Activated CD4-positive, CD25-positive, alpha-beta regulatory T cell treated with anti-CD3 and anti-CD28 coated beads, Interleukin-2, amount 50 U/mL, for 16 hours (primary cell): ENCODE measurements around the gene PCDHB7.
"Not testable (repeated sequence)": the region's sequence is repeated elsewhere in the genome, so short reads cannot be mapped to it uniquely, and the experiment has no call there.

ENCODE experiments used
- DNase-seq: peaks from one replicate; pipeline ENCODE4 v3.0.0-alpha.2; 2020; ENCODE audit warnings: low read depth, low spot score

PCDHB7 gene

DNA sequence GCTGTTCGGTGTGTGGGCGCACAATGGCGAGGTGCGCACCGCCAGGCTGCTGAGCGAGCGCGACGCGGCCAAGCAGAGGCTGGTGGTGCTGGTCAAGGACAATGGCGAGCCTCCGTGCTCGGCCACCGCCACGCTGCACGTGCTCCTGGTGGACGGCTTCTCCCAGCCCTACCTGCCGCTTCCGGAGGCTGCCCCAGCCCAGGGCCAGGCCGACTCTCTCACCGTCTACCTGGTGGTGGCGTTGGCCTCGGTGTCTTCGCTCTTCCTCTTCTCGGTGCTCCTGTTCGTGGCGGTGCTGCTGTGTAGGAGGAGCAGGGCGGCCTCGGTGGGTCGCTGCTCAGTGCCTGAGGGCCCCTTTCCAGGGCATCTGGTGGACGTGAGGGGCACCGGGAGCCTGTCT is 7.4 kb downstream of the PCDHB7 start:
- DNase-seq, result not testable (repeated sequence)

DNA sequence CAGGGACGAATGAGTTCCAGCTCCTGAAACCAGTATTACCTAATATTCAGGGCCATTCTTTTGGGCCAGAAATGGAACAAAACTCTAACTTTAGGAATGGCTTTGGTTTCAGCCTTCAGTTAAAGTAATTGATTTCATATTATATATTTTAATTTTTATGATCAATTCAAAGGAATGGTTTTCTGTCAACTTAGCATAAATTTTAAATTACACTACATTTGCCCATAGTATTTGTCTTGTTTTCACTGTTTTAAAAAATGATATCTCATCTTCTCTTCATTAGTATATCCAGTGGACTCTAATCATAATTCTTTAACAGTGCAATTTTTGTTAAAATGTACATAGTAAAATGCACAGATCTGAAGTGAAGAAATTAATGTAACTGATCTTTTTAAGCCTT is 7.9 kb downstream of the PCDHB7 start:
- DNase-seq, result no peak

DNA sequence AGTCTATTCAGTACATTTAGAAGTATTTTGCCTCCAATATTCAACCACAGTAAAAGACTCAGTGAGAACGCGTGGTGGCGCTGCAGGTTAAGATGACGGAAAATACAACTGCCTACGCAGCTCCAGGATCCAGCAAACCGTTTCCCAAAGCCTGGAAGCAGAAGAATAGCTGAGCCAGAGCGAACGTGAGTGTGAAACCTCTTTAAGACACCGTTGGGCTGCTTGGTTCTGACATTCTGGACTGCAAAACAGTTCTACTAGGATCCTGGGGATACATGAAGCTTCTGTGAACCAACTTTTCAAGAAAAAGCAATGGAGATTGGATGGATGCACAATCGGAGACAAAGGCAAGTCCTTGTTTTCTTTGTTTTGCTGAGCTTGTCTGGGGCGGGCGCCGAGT is 9.8 kb downstream of the PCDHB7 start, which contains the start of gene PCDHB16:
PCDHB16 (plus strand) TSS at position 140 of the 400 bp plus-strand sequence; CDS start at position 313, 173 bp downstream.
- DNase-seq, result no peak

DNA sequence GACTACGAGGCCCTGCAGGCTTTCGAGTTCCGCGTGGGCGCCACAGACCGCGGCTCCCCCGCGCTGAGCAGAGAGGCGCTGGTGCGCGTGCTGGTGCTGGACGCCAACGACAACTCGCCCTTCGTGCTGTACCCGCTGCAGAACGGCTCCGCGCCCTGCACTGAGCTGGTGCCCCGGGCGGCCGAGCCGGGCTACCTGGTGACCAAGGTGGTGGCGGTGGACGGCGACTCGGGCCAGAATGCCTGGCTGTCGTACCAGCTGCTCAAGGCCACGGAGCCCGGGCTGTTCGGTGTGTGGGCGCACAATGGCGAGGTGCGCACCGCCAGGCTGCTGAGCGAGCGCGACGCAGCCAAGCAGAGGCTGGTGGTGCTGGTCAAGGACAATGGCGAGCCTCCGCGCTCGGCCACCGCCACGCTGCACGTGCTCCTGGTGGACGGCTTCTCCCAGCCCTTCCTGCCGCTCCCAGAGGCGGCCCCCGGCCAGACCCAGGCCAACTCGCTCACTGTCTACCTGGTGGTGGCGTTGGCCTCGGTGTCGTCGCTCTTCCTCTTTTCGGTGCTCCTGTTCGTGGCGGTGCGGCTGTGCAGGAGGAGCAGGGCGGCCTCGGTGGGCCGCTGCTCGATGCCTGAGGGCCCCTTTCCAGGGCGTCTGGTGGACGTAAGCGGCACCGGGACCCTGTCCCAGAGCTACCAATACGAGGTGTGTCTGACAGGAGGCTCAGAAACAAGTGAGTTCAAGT is 11.8 kb downstream of the PCDHB7 start:
- not testable (repeated sequence) for DNase-seq

DNA sequence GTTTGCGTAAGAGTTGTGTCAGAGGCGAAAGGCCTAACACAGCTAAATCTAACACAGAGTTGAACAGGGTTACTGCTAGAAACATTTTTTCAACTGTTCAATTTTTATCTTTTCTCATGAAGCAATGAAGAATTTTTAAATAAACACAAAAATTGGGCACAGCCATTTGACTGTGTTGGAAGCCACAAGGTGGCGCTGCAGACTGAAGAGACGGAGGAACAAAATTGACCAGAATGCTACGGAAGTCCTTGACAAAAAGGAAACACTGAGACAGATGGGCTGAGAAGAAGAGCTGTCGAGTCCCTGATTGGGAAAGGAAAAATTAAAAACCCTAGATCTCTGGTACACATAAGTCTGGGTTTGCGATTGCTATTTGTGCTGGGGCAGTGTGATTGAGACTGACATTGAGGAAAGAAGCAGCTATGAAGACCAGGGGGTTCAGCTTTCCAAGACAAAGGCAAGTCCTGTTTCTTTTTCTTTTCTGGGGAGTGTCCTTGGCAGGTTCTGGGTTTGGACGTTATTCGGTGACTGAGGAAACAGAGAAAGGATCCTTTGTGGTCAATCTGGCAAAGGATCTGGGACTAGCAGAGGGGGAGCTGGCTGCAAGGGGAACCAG is 14.6 kb downstream of the PCDHB7 start, which contains the start of gene PCDHB9:
PCDHB9 (plus strand) TSS at position 265 of the 616 bp plus-strand sequence; CDS start at position 423, 158 bp downstream.
- no peak for DNase-seq

DNA sequence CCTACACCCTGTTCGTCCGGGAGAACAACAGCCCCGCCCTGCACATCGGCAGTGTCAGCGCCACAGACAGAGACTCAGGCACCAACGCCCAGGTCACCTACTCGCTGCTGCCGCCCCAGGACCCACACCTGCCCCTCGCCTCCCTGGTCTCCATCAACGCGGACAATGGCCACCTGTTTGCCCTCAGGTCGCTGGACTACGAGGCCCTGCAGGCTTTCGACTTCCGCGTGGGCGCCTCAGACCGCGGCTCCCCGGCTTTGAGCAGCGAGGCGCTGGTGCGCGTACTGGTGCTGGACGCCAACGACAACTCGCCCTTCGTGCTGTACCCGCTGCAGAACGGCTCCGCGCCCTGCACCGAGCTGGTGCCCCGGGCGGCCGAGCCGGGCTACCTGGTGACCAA is 16.2 kb downstream of the PCDHB7 start:
- not testable (repeated sequence) for DNase-seq

DNA sequence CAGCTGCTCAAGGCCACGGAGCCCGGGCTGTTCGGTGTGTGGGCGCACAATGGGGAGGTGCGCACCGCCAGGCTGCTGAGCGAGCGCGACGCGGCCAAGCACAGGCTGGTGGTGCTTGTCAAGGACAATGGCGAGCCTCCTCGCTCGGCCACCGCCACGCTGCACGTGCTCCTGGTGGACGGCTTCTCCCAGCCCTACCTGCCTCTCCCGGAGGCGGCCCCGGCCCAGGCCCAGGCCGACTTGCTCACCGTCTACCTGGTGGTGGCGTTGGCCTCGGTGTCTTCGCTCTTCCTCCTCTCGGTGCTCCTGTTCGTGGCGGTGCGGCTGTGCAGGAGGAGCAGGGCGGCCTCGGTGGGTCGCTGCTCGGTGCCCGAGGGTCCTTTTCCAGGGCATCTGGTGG is 16.7 kb downstream of the PCDHB7 start:
- DNase-seq, result not testable (repeated sequence)

DNA sequence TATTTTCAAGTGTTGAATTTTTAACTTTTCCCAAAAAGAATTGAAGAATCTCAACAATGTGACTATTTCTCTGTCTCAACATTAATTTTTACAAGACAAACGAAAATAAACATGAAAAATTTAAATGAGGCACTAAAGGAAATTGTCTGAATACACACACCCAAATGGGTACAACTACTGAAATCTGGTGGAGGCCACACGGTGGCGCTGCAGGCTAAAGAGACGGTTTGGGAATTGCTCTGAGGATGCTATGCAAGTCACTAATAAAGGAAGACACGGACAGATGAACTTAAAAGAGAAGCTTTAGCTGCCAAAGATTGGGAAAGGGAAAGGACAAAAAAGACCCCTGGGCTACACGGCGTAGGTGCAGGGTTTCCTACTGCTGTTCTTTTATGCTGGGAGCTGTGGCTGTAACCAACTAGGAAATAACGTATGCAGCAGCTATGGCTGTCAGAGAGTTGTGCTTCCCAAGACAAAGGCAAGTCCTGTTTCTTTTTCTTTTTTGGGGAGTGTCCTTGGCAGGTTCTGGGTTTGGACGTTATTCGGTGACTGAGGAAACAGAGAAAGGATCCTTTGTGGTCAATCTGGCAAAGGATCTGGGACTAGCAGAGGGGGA is 19.8 kb downstream of the PCDHB7 start, which contains the start of gene PCDHB10:
PCDHB10 (plus strand) TSS at position 244 of the 616 bp plus-strand sequence; CDS start at position 444, 200 bp downstream.
- no peak for DNase-seq

DNA sequence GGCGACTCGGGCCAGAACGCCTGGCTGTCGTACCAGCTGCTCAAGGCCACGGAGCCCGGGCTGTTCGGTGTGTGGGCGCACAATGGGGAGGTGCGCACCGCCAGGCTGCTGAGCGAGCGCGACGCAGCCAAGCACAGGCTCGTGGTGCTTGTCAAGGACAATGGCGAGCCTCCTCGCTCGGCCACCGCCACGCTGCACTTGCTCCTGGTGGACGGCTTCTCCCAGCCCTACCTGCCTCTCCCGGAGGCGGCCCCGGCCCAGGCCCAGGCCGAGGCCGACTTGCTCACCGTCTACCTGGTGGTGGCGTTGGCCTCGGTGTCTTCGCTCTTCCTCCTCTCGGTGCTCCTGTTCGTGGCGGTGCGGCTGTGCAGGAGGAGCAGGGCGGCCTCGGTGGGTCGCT is 21.9 kb downstream of the PCDHB7 start:
- DNase-seq, result not testable (repeated sequence)

DNA sequence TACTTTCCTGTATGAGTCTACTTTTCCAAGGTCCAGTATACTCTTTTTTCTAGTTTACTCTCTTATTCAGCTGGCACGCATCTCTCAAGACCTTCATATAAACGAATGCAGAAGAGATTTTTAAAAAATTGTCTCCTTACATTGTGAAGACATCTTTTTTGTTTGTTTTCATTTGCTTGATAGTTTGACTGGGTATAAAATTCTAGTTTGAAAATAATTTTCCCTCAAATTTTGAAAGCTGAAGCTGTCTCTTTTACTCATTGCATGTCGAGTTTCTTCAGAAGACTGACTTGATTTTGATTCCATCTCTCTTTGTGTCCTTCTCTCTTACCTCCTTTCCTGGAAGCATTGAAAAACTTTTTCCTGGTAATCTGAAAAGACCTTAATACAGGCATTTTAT is 23.9 kb downstream of the PCDHB7 start:
- DNase-seq, result no peak

DNA sequence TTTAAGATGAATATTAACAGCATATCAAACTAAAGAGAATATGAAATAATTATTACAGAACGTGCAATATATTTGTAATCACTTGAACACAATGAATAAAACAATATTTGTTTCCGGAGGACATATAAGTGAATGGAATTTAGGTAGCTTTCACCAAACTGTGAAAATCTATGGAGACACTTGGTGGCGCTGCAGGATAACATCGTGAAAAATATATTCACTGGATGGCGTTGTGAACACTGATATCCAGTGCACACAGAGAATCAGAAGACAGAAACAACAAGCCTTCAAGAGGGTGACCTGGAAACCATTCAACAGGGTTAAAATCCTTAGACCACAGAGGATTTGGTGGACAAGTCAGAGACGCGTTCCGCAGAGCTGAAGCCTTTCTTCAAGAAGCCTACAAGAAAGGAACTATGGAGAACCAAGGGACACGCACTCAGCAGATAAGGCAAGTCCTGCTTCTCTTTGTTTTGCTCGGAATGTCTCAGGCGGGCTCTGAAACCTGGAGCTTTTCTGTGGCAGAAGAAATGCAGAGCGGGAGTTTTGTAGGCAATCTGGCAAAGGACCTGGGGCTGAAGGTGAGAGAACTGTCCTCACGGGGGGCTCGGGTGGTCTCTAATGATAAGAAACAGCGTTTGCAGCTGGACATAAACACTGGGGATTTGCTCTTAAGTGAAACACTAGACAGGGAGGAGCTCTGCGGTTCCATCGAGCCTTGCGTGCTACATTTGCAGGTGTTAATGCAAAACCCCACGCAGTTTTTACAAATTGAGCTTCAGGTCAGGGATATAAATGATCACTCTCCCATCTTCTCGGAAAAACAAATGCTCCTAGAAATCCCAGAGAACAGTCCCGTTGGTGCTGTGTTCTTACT is 27.2 kb downstream of the PCDHB7 start, which contains the start of gene PCDHB11:
PCDHB11 (plus strand) TSS at position 269 of the 877 bp plus-strand sequence; CDS start at position 417, 148 bp downstream.
- DNase-seq, result no peak

DNA sequence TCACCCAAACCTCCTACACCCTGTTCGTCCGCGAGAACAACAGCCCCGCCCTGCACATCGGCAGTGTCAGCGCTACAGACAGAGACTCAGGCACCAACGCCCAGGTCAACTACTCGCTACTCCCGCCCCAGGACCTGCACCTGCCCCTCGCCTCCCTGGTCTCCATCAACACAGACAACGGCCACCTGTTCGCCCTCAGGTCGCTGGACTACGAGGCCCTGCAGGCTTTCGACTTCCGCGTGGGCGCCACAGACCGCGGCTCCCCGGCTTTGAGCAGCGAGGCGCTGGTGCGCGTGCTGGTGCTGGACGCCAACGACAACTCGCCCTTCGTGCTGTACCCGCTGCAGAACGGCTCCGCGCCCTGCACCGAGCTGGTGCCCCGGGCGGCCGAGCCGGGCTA is 28.7 kb downstream of the PCDHB7 start:
- DNase-seq, result not testable (repeated sequence)

DNA sequence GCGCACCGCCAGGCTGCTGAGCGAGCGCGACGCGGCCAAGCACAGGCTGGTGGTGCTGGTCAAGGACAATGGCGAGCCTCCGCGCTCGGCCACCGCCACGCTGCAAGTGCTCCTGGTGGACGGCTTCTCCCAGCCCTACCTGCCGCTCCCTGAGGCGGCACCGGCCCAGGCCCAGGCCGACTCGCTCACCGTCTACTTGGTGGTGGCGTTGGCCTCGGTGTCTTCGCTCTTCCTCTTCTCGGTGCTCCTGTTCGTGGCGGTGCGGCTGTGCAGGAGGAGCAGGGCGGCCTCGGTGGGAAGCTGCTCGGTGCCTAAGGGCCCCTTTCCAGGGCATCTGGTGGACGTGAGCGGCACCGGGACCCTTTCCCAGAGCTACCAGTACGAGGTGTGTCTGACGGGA is 29.2 kb downstream of the PCDHB7 start:
- not testable (repeated sequence) for DNase-seq

DNA sequence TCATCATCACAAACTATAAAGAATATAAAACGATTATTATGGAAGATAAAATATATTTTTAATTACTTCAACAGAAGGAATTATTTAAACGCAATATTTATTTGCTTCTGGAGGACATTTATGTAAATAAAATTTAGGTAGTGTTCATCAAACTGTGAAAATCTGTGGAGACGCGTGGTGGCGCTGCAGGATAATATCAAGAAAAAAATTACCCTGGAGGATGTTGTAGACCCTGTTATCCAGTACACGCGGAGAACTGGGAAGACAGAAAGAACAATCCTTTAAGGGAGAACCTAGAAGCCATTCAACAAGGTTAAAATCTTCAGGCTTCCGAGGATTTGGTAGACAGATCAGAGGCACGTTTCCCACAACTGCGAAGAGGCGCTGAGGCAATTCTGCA is 36.0 kb downstream of the PCDHB7 start, which contains the start of gene PCDHB12:
PCDHB12 (plus strand) TSS at position 242 of the 400 bp plus-strand sequence. CDS start 189 bp downstream, outside the sequence.
- no peak for DNase-seq

DNA sequence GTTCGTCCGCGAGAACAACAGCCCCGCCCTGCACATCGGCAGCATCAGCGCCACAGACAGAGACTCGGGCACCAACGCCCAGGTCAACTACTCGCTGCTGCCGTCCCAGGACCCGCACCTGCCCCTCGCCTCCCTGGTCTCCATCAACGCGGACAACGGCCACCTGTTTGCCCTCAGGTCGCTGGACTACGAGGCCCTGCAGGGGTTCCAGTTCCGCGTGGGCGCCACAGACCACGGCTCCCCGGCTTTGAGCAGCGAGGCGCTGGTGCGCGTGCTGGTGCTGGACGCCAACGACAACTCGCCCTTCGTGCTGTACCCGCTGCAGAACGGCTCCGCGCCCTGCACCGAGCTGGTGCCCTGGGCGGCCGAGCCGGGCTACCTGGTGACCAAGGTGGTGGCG is 37.8 kb downstream of the PCDHB7 start:
- DNase-seq, result not testable (repeated sequence)

DNA sequence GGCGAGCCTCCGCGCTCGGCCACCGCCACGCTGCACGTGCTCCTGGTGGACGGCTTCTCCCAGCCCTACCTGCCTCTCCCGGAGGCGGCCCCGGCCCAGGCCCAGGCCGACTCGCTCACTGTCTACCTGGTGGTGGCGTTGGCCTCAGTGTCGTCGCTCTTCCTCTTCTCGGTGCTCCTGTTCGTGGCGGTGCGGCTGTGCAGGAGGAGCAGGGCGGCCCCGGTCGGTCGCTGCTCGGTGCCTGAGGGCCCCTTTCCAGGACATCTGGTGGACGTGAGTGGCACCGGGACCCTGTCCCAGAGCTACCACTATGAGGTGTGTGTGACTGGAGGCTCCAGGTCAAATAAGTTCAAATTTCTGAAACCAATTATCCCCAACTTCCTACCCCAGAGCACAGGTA is 38.4 kb downstream of the PCDHB7 start:
- not testable (repeated sequence) for DNase-seq

DNA sequence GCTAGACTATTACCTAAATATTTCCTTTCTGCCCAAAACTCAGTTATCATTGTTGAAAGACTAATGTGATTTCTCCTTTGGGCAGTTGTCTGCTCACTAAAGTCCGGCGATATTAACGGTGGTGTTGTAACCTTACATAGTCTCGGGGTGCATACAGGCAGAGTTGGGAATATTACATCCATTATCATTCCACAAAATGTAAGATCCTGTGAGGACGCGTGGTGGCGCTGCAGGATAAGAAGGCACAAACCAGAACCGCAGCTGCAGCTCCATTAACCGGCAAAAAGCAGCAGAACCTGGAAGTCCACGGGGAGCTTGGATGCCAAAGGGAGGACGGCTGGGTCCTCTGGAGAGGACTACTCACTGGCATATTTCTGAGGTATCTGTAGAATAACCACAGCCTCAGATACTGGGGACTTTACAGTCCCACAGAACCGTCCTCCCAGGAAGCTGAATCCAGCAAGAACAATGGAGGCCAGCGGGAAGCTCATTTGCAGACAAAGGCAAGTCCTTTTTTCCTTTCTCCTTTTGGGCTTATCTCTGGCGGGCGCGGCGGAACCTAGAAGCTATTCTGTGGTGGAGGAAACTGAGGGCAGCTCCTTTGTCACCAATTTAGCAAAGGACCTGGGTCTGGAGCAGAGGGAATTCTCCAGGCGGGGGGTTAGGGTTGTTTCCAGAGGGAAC is 41.4 kb downstream of the PCDHB7 start, which contains the start of gene PCDHB13:
PCDHB13 (plus strand) TSS at position 264 of the 684 bp plus-strand sequence; CDS start at position 469, 205 bp downstream.
- DNase-seq, result not testable (repeated sequence)

DNA sequence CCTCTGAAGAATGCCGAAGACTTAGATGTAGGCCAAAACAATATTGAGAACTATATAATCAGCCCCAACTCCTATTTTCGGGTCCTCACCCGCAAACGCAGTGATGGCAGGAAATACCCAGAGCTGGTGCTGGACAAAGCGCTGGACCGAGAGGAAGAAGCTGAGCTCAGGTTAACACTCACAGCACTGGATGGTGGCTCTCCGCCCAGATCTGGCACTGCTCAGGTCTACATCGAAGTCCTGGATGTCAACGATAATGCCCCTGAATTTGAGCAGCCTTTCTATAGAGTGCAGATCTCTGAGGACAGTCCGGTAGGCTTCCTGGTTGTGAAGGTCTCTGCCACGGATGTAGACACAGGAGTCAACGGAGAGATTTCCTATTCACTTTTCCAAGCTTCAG is 42.1 kb downstream of the PCDHB7 start:
- DNase-seq, result not testable (repeated sequence)

DNA sequence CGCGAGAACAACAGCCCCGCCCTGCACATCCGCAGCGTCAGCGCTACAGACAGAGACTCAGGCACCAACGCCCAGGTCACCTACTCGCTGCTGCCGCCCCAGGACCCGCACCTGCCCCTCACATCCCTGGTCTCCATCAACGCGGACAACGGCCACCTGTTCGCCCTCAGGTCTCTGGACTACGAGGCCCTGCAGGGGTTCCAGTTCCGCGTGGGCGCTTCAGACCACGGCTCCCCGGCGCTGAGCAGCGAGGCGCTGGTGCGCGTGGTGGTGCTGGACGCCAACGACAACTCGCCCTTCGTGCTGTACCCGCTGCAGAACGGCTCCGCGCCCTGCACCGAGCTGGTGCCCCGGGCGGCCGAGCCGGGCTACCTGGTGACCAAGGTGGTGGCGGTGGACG is 43.1 kb downstream of the PCDHB7 start:
- not testable (repeated sequence) for DNase-seq

DNA sequence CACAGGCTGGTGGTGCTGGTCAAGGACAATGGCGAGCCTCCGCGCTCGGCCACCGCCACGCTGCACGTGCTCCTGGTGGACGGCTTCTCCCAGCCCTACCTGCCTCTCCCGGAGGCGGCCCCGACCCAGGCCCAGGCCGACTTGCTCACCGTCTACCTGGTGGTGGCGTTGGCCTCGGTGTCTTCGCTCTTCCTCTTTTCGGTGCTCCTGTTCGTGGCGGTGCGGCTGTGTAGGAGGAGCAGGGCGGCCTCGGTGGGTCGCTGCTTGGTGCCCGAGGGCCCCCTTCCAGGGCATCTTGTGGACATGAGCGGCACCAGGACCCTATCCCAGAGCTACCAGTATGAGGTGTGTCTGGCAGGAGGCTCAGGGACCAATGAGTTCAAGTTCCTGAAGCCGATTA is 43.6 kb downstream of the PCDHB7 start:
- not testable (repeated sequence) for DNase-seq
